ENCODE results near the gene HACD2.
"Not testable (repeated sequence)": the region's sequence is repeated elsewhere in the genome, so short reads cannot be mapped to it uniquely, and the experiment has no call there.

The HACD2 gene

DNA sequence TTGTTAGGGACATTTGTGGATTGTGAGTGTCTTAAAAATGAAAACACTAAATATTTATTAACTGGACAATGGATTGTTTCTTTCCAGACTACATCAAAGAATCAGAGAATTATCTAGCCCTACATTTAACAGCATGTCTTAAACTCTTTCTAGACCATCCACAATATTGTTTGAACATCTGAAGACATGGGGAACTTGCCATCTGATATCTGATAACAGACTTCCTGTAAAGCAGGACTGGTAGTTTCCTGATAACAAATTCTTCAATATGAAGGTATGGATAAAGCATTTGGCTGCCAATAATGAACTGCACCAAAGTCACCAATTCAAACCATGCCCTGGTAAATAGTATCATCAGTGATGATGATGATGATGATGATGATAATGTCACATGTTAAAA is 26.2 kb upstream of the HACD2 start:
- DNase-seq = no peak

GRCh38 chr3:123610331-123610730 is 25.5 kb upstream of the HACD2 start:
- DNase-seq = no peak

GRCh38 chr3:123609063-123609462 is 24.2 kb upstream of the HACD2 start:
- DNase-seq = no peak

GRCh38 chr3:123608263-123608937 is 23.5 kb upstream of the HACD2 start:
- DNase-seq = no peak

- no peak for DNase-seq
Observed at GRCh38 chr3:123606527-123606926, 21.7 kb upstream of the HACD2 start.

DNA sequence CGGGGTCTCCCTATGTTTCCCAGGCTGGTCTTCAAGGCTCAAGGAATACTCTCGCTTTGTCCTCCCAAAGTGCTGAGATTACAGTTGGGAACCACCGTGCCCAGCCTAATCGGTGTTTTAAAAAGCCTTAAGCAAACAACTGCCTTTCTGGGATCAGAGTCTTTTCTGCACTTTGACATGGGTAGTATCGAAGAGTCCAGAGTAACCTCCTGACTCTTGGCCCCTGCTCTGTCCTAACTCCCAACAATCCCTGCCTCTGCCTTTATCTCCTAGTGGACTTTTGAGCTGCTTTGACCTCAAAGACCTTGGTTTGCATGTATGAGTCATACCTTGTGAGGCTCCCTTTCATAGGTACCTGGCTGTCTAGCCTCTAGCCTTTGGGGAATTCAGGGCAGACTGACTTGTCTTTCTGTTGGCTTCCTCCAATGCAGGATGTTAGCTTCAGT is 21.0 kb upstream of the HACD2 start:
- DNase-seq = no peak

DNA sequence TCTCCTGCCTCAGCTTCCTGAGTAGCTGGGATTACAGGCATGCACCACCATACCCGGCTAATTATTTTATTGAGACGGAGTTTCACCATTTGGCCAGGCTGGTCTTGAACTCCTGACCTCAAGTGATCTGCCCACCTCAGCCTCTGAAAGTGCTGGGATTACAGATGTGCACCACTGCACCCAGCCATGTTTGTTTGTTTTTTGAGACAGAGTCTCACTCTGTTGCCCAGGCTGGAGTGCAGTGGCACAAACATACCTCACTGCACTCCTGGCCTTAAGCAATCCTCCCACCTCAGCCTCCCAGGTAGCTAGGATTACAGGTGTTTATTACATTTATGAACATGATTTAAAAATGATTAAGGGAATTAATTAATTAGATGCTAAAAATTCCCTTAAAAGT is 18.3 kb upstream of the HACD2 start:
- not testable (repeated sequence) for DNase-seq

DNA sequence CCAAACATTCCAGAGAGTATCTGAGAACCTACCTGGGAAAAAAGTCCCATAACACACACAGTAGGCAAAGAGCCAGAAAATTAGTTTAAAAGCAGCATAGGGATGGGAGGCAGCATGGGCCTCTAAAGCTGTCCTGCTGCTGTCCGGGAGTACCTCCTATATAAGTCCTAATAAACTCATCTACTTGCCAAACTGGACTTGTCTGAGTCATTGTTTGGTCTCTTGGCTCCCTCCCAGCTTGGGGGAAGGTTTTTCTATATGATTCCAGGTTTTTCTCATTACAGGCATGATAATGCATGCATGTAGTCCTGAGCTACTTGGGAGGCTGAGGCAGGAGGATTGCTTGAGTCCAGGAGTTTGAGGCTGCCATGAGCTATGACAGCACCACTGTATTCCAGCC is 17.5 kb upstream of the HACD2 start:
- no peak for DNase-seq

GRCh38 chr3:123600863-123601262 is 16.0 kb upstream of the HACD2 start:
- not testable (repeated sequence) for DNase-seq

DNA sequence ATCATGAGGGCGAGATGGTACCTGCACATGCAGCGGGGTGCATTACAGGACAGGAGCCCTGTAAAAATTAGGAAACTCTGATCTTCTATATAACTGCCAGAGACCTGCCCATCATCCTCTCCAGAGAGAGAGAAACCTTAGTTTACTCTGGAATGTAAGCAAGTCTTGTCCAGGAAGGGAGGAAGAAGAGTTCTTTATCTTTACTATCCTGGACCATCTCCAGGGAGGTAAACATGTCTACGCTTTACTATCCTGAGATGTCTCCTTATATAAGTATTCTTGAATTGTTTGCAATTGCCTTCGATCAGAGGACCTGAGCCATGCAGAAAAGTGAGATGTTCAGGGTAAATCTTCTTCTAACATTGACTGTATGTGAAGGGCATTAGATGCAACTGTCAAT is 12.7 kb upstream of the HACD2 start:
- DNase-seq = no peak

GRCh38 chr3:123595396-123596180 is 10.7 kb upstream of the HACD2 start:
- DNase-seq = no peak

GRCh38 chr3:123593381-123593780 is 8.5 kb upstream of the HACD2 start:
- no peak for DNase-seq

DNA sequence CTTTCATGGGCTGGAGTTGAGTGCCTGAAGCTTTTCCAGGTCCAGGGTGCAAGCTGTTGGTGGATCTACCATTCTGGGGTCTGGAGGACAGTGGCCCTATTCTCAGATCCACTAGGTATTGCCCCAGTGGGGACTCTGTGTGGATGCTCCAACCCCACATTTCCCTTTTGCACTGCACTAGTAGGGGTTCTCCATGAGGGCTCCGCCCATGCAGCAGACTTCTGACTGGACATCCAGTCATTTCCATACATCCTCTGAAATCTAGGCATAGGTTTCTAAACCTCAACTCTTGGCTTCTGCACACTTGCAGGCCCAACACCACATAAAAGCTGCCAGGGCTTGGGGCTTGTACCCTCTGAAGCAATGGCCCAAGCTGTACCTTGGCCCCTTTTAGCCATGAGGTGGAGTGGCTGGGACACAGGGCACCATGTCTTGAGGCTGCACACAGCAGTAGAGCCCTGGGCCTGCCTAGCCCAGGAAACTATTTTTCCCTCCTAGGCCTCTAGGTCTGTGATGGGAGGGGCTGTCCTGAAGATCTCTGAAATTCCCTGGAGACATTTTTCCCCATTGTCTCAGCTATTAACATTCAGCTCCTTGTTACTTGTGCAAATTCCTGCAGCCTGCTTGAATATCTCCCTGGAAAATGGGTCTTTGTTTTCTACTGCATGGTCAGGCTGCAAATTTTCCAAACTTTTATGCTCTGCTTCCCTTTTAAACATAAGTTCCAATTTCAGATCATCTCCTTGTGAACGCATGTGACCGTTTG is 6.0 kb upstream of the HACD2 start:
- DNase-seq = no peak

GRCh38 chr3:123587401-123587800 is 2.5 kb upstream of the HACD2 start:
- DNase-seq = no peak

DNA sequence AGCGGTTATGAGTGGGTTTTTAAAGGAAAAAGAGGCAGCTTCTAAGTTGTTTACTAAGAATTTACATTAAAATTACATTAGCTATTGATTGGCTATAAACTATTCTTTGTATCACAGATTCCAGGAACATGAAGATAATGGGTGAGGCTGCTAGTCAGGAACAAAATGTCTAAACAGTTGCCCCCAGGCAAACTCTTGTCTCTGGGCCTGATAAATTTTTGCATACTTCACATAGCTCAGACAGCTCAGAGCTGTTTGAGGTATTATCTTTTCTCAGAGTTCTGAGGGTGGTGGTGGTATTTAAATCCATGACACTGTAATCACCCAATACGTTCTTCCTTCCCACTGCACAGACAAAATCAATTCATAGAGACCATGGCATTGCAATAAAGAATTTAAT is 2.1 kb upstream of the HACD2 start:
- DNase-seq = no peak

DNA sequence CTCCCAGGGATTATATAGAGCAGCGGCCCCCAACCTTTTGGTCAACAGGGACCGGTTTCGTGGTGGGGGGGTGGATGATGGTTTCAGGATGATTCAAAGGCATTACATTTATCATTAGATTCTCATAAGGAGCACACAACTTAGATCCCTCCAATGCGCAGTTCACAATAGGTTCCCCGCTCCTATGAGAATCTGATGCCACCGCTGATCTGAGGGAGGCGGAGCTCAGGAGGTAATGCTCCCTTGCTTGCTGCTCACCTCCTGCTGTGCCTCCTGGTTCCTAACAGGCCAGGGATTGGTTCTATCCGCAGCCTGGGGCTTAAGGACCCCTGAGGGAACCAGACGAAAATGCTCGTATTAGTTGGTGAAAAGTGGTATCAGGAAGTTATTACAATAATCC is 1.3 kb upstream of the HACD2 start:
- peak; percentile 42 for DNase-seq

DNA sequence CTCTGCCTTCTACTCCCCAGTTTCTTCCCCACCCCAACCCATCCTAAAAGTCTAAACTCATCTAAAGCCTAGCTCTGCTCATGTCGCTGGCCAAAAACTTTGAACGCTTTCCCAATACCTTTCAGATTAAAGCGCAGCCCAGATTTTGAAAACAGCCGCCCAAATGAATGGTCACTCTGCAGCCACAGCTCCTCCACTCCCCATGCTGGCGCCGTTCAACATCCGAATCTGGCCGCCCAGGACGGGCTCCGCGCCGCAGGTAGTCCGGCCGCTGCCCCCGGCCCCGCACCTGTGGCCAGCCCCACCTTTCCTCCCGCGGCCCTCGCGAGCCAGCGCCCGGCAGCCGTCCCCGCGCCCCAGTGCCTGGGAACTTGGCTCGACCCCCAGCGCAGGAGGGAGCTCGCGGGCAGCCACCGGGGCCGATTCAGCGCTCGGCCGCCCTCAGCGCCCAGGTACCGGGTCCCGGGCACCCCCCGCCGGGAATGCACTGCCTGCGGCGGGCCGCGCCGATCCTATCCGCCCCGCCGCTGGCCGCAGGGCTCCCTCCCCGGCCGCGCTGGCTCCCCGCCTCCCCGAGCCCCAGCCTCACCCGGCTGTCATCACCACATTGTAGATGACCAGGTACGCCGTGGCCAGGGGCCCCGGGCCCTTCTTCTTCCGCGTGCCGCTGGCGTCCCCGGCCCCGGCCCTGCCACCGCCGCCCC is 417 bp downstream of the HACD2 start:
- DNase-seq = no peak

- no peak for DNase-seq
Observed at GRCh38 chr3:123583561-123583960, 1.3 kb downstream of the HACD2 start.

DNA sequence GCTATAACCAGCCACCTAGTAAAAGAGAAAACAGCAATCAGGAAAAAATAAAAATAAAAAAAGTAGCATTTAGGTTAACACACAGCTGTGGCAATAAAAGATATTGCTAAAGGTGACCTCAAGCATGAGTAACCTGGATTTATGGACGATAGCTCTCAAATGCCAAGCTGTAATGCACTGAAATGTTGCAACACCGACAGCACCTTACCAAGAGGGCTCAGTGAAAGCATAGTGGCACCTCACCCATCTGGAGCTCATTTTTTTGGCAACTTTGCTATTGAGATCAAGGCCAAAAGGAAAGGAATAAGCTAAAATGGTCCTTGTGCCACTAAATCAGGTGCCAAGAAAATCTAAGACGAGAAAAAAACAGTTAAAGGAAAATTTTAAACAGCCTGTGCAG is 2.5 kb downstream of the HACD2 start:
- DNase-seq = no peak

DNA sequence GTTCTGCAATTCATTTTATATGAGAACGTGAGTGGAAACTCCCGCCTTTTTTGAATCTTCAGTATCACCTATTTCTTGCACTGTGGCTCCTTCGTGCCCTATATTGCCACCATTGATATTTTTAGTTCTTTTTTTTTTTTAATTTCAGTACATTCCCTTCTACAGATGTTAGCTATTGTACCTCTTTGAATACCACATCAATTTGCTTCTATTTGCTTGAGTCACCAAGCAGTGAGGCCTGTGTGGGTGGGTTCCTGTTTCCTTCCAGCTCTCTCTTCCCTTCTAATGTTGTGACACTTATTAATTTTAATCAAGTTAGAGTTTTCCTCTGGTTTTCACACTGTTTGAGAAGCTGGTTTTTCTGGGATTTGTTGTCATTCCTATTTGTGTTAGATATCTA is 8.7 kb downstream of the HACD2 start:
- no peak for DNase-seq

GRCh38 chr3:123571973-123572365 is 12.9 kb downstream of the HACD2 start:
- no peak for DNase-seq

DNA sequence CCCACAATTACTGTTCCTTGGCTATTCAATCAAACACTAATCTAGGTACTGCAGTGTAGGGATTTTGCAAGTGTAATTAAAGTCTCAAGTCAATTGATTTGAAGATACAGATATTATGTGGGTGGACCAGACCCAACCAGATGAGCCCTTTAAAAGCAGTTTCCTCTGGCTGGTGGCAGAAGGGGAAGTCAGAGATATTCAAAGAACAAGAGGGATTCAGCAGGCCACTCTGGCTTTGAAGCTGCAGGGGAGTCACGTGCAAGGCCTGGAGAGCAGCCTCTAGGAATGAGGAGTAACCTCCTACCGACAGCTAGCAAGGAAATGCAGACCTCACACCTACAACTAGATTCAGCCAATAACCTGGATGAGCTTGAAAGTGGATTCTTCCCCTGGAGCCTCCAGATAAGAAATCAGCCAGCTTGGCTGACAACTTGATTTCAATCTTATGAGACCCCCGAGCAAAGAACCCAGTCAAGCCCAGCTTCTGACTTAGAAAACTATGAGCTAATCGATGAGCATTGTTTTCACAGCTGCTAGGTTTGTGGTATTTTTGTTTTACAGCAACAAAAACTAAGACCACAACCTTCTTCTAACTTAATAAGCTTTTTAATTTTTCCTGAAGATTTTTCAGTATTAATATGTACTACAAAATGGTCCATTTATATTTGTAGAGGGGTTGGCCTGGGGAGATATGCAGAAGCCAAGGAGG is 13.4 kb downstream of the HACD2 start:
- DNase-seq = no peak

DNA sequence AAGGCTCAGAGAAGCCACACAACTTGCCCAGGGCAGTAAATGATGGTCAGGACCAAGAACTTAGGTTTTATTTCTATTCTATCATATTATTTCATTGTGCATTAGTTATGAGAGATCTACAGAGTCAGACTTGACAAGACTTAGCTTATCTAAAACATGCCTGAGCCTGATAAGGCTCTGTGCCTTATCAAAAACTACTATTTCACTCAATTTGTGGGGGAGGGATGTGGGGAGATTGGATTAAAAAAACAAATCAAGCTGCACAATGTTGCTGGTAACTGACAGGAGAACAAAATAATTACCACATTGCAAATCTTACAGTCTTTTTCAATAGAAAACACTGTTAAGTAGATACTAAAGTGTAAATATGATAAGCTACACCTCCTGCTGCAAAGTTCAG is 16.0 kb downstream of the HACD2 start:
- no peak for DNase-seq
